SIG-M5 treated with dmso at 0.1 percent for 504 hours (cell line): ENCODE results near the gene CADM1.

Experiments
- DNase-seq: peaks from one replicate; lab custom pipeline; 2025; ENCODE audit not compliant: unreplicated experiment; lab: John Stamatoyannopoulos, UW

The CADM1 gene

GRCh38 chr11:115217726-115218311 is 286.4 kb downstream of the CADM1 start:
- no peak for DNase-seq

DNA sequence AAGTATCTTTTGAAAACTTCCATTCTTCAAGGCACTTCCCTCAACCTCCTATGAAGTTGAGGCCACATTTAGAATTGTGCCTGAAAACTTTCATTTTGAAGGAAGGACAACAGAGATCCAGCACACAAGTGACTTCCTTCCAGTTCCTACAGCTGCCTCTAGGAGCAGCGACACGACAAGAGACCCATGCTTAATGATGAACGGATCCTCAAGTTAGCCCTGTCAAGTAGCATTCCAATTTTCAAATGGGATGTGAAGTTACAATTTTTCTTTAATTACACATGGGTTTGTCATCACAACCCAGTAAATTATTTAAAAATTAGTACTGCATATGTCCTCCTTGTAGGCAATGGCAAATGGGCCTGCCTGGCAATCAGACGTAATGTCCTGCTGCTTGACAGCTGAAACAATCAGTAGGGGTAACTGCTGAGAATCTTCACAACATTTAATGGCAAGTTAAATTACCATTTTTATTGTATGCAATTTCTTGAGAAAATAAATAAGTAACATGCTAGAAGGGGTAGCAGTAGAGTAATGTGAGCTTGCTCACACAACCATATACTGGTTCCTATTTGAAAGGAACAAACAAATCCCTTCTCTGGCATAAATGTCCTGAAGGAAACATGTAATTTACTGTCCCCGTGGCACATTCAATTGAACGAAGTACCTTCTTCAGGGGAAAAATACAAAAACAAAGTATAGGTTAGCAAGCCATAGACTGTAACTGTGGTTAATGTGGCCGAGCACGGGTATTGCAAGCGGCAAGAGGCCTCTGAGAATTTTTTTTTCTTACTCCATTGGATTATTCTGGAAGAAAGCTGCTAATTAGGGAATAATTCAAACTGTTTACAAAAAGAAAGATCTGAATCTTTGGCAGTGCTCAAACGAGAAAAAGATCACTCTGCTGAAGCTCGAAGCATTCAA is 288.3 kb downstream of the CADM1 start:
- no peak for DNase-seq

DNA sequence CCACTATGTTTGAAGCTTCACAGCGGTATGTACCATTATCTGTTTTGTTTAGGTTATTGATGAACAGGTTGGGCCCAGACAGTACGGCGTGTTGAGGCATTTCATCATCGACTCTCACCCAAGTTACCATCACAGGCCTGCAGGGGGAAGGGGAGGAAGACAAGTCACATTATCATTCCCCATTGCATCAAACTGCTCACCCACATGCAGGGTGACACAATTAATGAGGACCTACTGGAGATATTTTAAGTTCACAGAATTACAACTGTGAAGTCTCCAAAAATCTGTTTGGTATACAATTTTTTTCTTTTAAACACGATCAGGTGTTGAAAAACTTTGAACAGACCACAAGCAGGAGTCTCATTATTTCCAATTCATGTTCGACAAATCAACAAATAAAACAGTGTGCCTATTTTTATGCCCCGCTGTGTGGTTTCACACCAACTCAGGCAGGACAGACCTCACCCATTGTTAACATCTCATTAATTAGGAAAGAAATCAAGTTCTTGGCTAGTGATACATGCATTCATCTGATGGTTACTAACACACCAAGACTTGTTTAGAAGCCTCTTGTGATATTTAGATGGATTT is 289.5 kb downstream of the CADM1 start:
- DNase-seq: no peak

DNA sequence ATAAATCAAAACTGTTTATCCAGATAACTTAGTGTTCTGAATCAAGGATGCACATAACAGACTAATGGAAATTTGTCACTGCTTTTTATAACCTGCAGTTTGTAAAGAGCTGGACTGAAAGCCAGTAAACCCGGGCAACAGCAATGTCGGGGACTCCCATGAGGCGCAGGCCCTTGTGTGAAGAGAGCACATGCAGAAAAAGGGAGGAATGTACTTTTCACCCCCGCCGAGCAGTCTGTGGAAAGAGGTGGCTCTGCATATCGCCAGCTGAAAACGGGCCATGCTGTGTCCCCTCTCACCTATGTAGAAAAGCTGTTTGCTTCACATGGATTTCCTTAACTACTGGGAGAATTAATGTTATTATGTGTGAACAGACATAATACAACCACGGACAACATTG is 291.2 kb downstream of the CADM1 start:
- DNase-seq: no peak

DNA sequence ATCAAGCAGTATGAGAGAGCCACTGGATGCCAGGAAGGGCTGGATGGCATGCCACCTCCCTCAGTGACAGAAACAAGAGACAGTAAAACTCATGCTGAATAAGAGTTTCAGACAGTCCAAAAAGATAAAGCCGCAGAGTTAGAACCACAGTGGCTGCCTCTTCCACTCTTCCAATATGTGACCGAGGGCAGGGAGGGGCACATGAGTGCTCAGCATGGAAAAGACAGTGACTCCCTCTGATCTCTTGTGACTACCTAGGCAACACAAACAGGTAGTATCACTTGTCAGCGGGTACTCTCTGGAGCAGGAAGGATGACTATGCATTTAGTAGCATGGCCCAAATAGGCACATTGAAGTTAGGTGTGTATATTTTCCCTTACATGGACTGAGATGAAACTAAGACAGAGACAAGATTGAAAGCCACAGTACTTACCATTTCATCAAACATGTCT is 295.4 kb downstream of the CADM1 start:
- DNase-seq: no peak

- no peak for DNase-seq
These were observed 296.3 kb downstream of the CADM1 start for GRCh38 chr11:115207916-115208315.

- no peak for DNase-seq
These were observed 297.0 kb downstream of the CADM1 start for GRCh38 chr11:115207166-115207591.

DNA sequence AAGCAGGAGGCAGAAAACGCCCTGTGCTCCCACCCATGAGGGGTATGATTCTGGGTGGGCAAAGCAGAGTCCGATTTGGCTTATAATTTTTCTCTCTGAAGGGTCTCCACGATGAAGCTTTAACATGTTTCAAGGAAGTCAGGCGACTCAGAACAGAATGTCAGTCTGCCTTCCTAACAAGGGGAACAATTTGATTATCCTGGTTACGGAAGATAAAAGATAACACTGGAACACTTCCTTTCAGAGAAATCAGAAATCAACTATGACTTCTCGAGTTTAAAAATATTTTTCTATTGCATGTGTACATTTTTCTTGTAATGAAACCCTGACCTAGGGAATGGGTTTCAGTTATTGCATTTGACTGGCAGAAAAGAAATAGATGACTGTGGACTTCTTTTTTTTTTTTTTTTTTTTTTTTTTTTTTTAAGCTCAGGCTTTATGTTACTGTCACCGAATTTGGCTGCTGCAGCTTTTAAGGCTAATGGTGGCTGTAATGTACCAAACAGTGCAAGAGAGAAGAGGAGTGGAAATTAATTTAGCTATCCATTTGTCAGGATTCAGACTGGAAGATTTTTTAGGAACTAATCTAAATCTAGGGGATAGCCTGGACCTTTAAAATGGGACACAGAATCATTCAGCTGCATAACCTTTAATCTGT is 297.7 kb downstream of the CADM1 start:
- DNase-seq: no peak

DNA sequence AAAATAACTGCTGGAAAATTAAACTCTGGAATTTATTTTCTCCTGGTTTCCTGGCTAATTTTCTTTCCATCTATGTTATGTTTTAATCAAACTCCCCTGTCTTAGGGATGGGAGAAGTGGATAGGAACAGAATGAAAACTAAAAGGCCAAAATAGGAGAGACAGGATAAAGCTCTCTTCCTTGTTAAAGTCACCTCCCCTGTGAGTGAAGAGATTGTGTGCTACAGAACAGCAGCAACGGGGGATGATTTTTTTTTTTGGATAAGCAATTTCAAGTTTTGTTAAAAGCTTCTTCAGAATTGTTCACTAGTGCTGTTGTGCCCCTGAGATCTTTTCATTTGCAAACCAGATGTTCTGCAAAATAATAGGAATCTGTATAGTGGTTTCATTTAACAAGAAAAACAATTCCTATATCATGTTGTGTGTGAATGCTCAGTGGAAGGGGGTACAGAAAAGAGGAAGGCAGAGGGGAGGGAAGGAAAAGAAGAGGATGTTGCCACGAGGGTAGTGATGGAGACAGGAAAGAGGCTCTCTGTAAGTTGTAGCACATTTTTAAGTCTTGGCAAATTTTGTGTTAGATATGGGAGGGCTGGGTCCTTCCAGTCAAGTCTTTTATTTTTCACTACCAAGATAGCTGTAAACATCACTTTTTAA is 301.2 kb downstream of the CADM1 start:
- DNase-seq: no peak

GRCh38 chr11:115202074-115202473 is 302.1 kb downstream of the CADM1 start:
- DNase-seq: no peak

DNA sequence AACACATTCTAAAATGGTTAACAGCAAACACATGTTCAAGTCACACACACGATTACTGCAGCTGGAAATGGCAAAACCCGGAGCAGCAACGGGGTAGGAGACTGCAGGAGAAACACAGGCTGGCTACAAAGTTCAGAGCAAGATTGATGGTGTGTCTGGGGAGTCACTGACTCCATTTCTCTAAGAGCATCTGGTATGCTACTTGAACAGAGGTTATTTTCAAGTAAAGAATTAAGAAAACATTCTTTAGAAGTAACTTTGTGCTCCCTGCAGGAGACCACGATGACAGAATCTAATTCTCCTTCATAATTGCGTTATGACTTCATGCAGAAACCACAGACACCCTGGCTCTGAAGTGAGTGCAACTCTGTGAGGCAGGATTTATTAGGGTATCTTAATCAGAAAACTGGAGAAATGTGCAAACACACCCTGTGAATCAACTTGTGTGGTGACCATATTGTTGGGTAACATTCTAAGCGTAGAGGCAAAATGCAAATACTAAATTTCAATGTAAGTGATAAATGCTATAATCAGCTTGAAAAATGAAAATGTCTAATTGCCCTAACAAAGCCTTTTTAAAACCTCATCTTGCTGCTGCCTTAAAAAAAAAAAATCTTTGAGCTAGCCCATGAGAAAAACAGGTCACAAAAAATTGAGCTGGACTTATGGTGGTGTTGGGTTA is 303.0 kb downstream of the CADM1 start:
- no peak for DNase-seq

GRCh38 chr11:115199481-115200069 is 304.6 kb downstream of the CADM1 start:
- no peak for DNase-seq

GRCh38 chr11:115198321-115198741 is 305.9 kb downstream of the CADM1 start:
- DNase-seq: no peak

- no peak for DNase-seq
These were observed 306.8 kb downstream of the CADM1 start for GRCh38 chr11:115197433-115197832.

DNA sequence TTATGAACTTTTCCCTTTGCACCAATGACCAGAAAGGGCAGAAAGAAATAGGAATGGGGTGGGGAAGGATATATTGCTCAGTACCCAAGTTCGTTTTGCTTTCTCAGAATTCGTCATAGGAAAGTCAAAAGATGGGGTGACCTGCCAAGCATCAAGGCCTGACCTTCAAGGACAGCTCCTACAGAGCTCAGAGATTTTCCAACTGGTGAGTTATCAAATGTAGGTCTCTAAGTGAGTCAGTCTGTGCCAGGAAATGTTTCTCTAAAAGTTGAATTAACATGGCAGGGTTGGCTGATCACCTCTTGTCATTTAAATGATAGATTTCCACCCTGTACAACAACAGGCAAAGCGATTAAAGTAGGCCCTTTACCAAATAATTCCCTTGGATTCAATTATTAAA is 307.2 kb downstream of the CADM1 start:
- no peak for DNase-seq

GRCh38 chr11:115194802-115195110 is 309.5 kb downstream of the CADM1 start:
- DNase-seq: no peak

DNA sequence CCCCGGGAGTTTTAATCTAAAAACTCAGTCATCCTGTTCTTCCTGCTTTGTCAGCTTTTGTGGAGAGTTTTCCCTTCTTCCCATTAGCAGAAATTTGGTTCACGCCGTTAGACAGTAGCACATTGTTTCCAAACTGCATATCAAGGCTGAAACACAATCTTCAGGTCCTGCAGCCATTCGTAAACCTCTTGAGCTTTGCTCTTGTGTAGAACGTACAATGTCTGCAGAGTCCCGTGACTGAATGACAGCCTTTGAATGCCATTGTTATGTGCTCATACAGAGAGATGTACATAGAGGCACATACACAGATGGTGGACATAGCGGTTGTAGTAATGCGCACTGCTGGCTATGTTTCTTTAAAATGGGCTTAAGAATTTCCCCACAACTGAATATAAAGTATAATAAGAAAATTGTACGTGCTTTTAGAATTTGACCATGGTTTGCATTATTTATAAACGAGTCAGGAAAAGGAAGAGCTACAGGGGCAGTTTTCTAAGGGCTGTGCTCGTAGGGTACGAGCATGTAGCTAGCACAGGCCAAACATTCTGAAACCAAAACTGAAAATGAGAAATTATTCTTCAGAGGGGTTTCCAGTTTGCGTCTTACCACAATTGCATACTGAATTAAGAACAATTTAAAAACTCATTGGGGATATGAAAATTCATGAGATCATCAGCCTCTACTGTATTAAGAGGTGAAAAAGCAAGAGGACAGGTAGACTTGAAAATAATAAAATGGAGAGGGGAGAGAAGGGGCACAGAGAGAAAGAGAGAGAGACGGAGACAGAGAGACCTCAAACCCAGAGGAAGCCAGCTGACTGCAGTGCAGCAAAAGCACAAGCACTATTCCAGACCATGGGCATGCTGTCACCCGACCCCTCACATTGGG is 310.1 kb downstream of the CADM1 start:
- no peak for DNase-seq

DNA sequence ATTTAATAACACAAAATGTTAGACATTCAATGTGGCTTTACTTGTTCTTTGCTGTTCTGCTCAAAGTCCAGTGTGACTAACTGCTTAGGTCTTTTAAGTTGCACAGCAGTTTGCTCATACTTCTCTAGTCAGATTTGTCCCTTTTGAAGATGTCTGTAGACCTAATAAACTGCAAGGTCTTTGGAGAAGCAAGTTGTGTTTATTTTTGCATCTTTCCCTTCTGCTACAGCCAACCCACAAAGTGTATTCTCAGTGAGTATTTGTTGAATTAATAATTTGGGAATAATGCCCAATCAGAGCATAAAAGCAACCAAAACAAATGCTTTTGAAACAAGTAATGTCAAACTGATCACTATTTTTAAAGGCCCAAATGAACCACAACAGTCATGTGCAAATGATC is 312.5 kb downstream of the CADM1 start:
- no peak for DNase-seq

- DNase-seq: no peak
These were observed 314.0 kb downstream of the CADM1 start for GRCh38 chr11:115190196-115190595.
